ENCODE data around the gene PIEZO2.

PIEZO2 gene

GRCh38 chr18:10912790-10913545 is 236.4 kb downstream of the PIEZO2 start:
- TF ChIP-seq CTCF (IDR thresholded peaks at IDR 0.05; ENCODE audit: low read depth, low read length): no peak

GRCh38 chr18:10909724-10910123 is 239.6 kb downstream of the PIEZO2 start:
- no peak for DNase-seq (ENCODE audit: extremely low read depth, low read depth)
- TF ChIP-seq CTCF (IDR thresholded peaks at IDR 0.05; ENCODE audit: low read depth, low read length): no peak

More at GRCh38 chr18:10912790-10913545, 236.4 kb downstream of the PIEZO2 start:
- no peak for DNase-seq (ENCODE audit: extremely low read depth, low read depth)

DNA sequence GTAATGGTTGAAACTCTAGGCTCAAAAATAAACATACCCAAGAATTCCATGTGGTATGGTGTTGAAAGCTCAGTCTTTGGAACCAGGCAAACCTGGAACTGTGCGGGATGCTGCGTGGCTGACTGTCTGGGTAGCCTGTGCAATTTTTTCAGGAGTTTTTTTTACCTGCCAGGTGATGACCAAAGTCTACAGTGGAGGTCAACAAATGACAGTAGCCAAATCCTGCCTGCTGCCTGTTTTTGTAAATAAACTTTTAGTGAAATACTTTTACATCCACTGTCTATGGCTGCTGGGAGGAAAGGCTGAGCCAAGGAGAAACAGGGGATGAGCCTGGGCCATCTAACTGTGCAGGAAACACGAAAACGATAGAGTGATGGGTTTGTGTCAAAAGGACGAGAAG is 240.6 kb downstream of the PIEZO2 start:
- TF ChIP-seq CTCF (IDR thresholded peaks at IDR 0.05; ENCODE audit: low read depth, low read length): no peak
- DNase-seq (ENCODE audit: extremely low read depth, low read depth): no peak

- TF ChIP-seq CTCF (IDR thresholded peaks at IDR 0.05; ENCODE audit: low read depth, low read length): no peak
Observed at GRCh38 chr18:10907749-10908148, 241.6 kb downstream of the PIEZO2 start.

GRCh38 chr18:10901329-10901728 is 248.0 kb downstream of the PIEZO2 start:
- no peak for DNase-seq (ENCODE audit: extremely low read depth, low read depth)
- no peak for TF ChIP-seq CTCF (IDR thresholded peaks at IDR 0.05; ENCODE audit: low read depth, low read length)

More at GRCh38 chr18:10907749-10908148, 241.6 kb downstream of the PIEZO2 start:
- no peak for DNase-seq (ENCODE audit: extremely low read depth, low read depth)

GRCh38 chr18:10900435-10900834 is 248.9 kb downstream of the PIEZO2 start:
- no peak for DNase-seq (ENCODE audit: extremely low read depth, low read depth)
- no peak for TF ChIP-seq CTCF (IDR thresholded peaks at IDR 0.05; ENCODE audit: low read depth, low read length)

DNA sequence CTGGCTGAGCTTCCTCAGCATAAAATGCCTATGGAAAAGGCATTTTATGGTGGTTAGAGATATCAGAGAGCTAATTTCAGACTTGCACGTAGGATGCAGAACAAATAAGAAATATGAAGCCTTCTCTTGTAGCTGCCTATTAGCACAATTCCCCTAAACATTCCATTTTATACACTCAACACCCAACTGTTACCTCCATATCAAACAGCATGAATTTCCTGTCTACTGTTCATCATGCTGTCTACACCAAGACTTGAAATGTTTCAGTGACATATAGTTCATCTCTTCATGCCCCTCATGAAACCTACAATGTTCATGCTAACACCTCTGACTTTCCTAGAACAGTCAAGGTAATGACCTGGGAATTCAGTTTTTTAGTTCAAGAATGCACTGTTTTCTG is 249.9 kb downstream of the PIEZO2 start:
- no peak for TF ChIP-seq CTCF (IDR thresholded peaks at IDR 0.05; ENCODE audit: low read depth, low read length)
- no peak for DNase-seq (ENCODE audit: extremely low read depth, low read depth)

Measured in AG09319 (cell line).